B cell (primary cell): ENCODE measurements around the gene SNCAIP. TPM values are rescaled to one million over a fixed set of nuclear protein-coding genes. Genes with fewer than 3 reads are reported as not detected.

Experiments
- ATAC-seq: fragments of 200-7000 bp; cut with Tn5 transposase; one replicate; pipeline ENCODE4 v1.10.0; 2021; ENCODE audit warnings: low read depth, mild to moderate bottlenecking, moderate number of reproducible peaks, moderate library complexity
- CTCF ChIA-PET: fragments of 350-600 bp; sonication (Branson Sonifier 250); formaldehyde crosslinking; loops from one replicate; lab custom pipeline; 2021; ENCODE audit warnings: antibody characterized with exemption, inconsistent platforms; lab: Charles Lee
- POLR2A ChIA-PET: fragments of 350-600 bp; sonication (Branson Sonifier 250); formaldehyde crosslinking; loops from one replicate; lab custom pipeline; 2021; ENCODE audit warnings: antibody characterized with exemption; lab: Charles Lee
- DNase-seq: peaks from one replicate; pipeline ENCODE4 v3.0.0; 2013
- H2AFZ ChIP-seq: 2 replicates; pipeline ENCODE4 v1.6.1; 2012; ENCODE audit warnings: mild to moderate bottlenecking, low read depth, low read length; ENCODE audit not compliant: insufficient read depth, poor library complexity, severe bottlenecking
- H3K27ac ChIP-seq, 2 donors: 1 replicate in 1 of 2; 2 replicates in 1 of 2; pipeline ENCODE4 v1.5.1; 2012 to 2013; ENCODE audit warnings: low read length in 2 of 2, mild to moderate bottlenecking in 2 of 2, moderate library complexity in 1 of 2
- H3K27me3 ChIP-seq, 4 experiments: fragments of 200-600 bp in 1 of 4; sonication (generic) in 1 of 4; replicated peaks in 1 of 4; 1 replicate in 2 of 4; 2 replicates in 2 of 4; pipeline versions ENCODE4 v1.6.1 to v1.7.0; 2013 to 2016; ENCODE audit warnings: low read length in 3 of 4, mild to moderate bottlenecking in 2 of 4, mixed read lengths in 1 of 4, moderate library complexity in 1 of 4; ENCODE audit not compliant: insufficient read depth in 4 of 4, control insufficient read depth in 3 of 4; ENCODE audit errors: control extremely low read depth in 1 of 4
- H3K36me3 ChIP-seq, 2 experiments: replicated peaks in 1 of 2; 1 replicate in 1 of 2; 2 replicates in 1 of 2; pipeline versions ENCODE4 v1.6.1 to v1.7.1; 2013; ENCODE audit warnings: low read length in 1 of 2; ENCODE audit not compliant: insufficient read depth in 2 of 2, control insufficient read depth in 1 of 2; ENCODE audit errors: control extremely low read depth in 1 of 2, extremely low read depth in 1 of 2
- H3K4me1 ChIP-seq, 2 donors: fragments of 200-600 bp in 1 of 2; sonication (generic) in 1 of 2; 1 replicate in 1 of 2; 2 replicates in 1 of 2; pipeline versions ENCODE4 v1.5.1 to v1.6.1; 2013 to 2017; ENCODE audit warnings: low read length in 2 of 2; ENCODE audit not compliant: control insufficient read depth in 2 of 2, insufficient read depth in 2 of 2
- H3K4me2 ChIP-seq: replicated peaks from 2 replicates; pipeline ENCODE3; 2012; ENCODE audit warnings: mild to moderate bottlenecking, low read depth, low read length; ENCODE audit not compliant: poor library complexity, severe bottlenecking
- H3K4me3 ChIP-seq, 5 experiments: fragments of 200-600 bp in 1 of 5; sonication (generic) in 1 of 5; 1 replicate in 3 of 5; 2 replicates in 2 of 5; pipeline versions ENCODE4 v1.5.1 to v1.7.0; 2011 to 2016; ENCODE audit warnings: low read length in 4 of 5, mild to moderate bottlenecking in 4 of 5, low read depth in 2 of 5, control low read depth in 1 of 5, moderate library complexity in 1 of 5; ENCODE audit not compliant: insufficient read depth in 1 of 5; ENCODE audit errors: control extremely low read depth in 1 of 5, extremely low read depth in 1 of 5
- H3K79me2 ChIP-seq: fragments of 200-600 bp; sonication (generic); one replicate; pipeline ENCODE4 v1.6.0; 2016; ENCODE audit warnings: low read length; ENCODE audit not compliant: control insufficient read depth, insufficient read depth
- H3K9ac ChIP-seq: fragments of 200-600 bp; sonication (generic); 2 replicates; pipeline ENCODE4 v1.6.1; 2017; ENCODE audit warnings: mild to moderate bottlenecking, low read length, moderate library complexity
- H3K9me3 ChIP-seq, 3 donors: one replicate each; pipeline versions ENCODE4 v1.6.1 to v1.7.1; 2013; ENCODE audit warnings: low read length in 2 of 3; ENCODE audit not compliant: control insufficient read depth in 2 of 3, insufficient read depth in 1 of 3; ENCODE audit errors: control extremely low read depth in 1 of 3
- H4K20me1 ChIP-seq: 2 replicates; pipeline ENCODE4 v1.6.0; 2012; ENCODE audit warnings: mild to moderate bottlenecking, low read length; ENCODE audit not compliant: insufficient read depth, control insufficient read depth, poor library complexity, severe bottlenecking
- H3K27ac Mint-ChIP-seq: one replicate; pipeline ENCODE4 v1.8.0; 2021; ENCODE audit warnings: mixed read lengths
- H3K27me3 Mint-ChIP-seq: one replicate; pipeline ENCODE4 v1.8.0; 2021; ENCODE audit warnings: mixed read lengths
- H3K4me1 Mint-ChIP-seq: one replicate; pipeline ENCODE4 v1.8.0; 2021; ENCODE audit warnings: mixed read lengths
- H3K4me3 Mint-ChIP-seq: one replicate; pipeline ENCODE4 v1.8.0; 2021; ENCODE audit warnings: mixed read lengths
- H3K9me3 Mint-ChIP-seq: one replicate; pipeline ENCODE4 v1.8.0; 2022; ENCODE audit warnings: mixed read lengths; ENCODE audit not compliant: insufficient read depth
- CTCF ChIP-seq: fragments of 200-600 bp; IDR thresholded peaks from one replicate; pipeline ENCODE4 v1.8.0; 2022; ENCODE audit warnings: antibody characterized with exemption, mild to moderate bottlenecking
- EZH2 ChIP-seq: IDR thresholded peaks from 2 replicates; pipeline ENCODE4 v1.6.1; 2012; ENCODE audit warnings: borderline replicate concordance, low read depth, mild to moderate bottlenecking, moderate library complexity, low read length; ENCODE audit not compliant: insufficient read depth, poor library complexity, severe bottlenecking
- WGBS: methylation state at CpG from one replicate; pipeline ENCODE4 v1.1.5; 2013; ENCODE audit warnings: missing lambda C conversion rate; ENCODE audit not compliant: insufficient coverage; 5-methylcytosine and 5-hydroxymethylcytosine counted together
- intact Hi-C: fragments of 100-400 bp; cut with micrococcal nuclease; formaldehyde crosslinking; loops from one replicate; pipeline ENCODE4 v1.10.0; 2022
- polyA plus RNA-seq: library from polyadenylated mRNA; depleted of rRNA; stranded (reverse); fragments of >200 nt; gene quantifications from 2 replicates; pipeline ENCODE4 v1.2.3, GENCODE V29; 2012
- total RNA-seq, 2 donors: library from RNA; stranded (reverse); fragments of 120-200 nt in 1 of 2; gene quantifications; 1 replicate in 1 of 2; 2 replicates in 1 of 2; pipeline versions ENCODE4 v1.2.3 to v1.2.4, GENCODE V29; 2013 to 2022

Gene SNCAIP
- total and polyA plus RNA-seq, 2 donors (not counting 1 experiment from before 2014, with no cell fraction given): not detected

DNA sequence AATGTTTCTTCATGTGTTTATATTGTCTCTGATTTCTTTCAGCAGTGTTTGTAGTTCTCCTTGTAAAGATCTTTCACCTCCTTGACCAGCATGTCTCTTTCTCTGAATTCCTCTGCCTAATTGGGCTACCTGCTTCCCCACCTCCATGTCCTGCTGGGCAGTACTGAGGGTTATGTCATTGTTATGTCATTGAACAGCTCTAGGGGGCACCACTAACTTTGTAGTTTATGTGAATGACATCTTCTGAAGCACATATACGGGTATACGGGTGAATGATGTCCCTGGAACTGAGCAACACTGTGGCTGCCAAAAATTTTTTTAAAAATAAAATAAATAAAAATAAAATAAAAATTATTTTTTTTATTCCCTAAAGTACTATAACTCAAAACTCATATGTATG lies 16.9 kb upstream of the SNCAIP start:
- peaks cover 0 to 3% (median 3%) of the 10 kb centered on the region in 4 experiments for H3K27me3 ChIP-seq
- H3K27ac Mint-ChIP-seq: no peak overlapping the region
- no peaks in the 10 kb centered on the region for H4K20me1 ChIP-seq
- H3K4me1 Mint-ChIP-seq: no peaks in the 10 kb centered on the region
- no peaks in the 10 kb centered on the region for H3K9me3 ChIP-seq
- intact Hi-C loops: no loop called here
- ChIA-PET CTCF (no interaction called here), POLR2A (no interaction called here)
- no peak overlapping the region for H3K4me3 Mint-ChIP-seq
- TF ChIP-seq CTCF (no peak), EZH2 (no peak)
- WGBS: no CpG with 5 or more reads among the region's 2 CpGs
- H2AFZ ChIP-seq: no peak overlapping the region
- no peaks in the 10 kb centered on the region for H3K4me1 ChIP-seq
- no peaks in the 10 kb centered on the region for H3K9me3 Mint-ChIP-seq
- H3K79me2 ChIP-seq: no peaks in the 10 kb centered on the region
- no peak overlapping the region for H3K4me2 ChIP-seq
- H3K27me3 Mint-ChIP-seq: peaks cover 12% of the 10 kb centered on the region
- H3K9ac ChIP-seq: no peak overlapping the region
- ATAC-seq (no peak), DNase-seq (no peak)
- no peaks in the 10 kb centered on the region for H3K36me3 ChIP-seq
- no peak overlapping the region for H3K4me3 ChIP-seq
- no peak overlapping the region for H3K27ac ChIP-seq

DNA sequence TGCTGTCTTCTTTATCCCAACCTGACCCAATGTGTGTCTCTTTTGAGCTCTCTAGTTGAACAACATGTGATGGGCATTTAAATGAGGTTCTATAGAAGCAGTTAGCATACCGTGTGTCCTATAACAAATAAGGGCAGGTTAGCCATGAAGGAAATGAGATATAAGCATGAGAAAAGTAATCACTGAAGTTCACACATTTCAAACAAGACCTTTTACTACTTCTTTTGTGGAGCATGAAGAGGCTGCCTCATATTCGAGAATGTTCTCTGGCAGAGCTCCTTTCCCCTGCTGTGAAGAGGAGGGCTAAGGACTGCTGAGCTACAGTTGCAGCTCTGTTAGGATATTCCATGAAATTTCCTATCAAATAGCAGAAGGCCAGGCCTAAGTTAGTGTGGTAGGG lies 15.2 kb upstream of the SNCAIP start:
- ATAC-seq (no peak), DNase-seq (no peak)
- H3K27me3 Mint-ChIP-seq: peaks cover 8% of the 10 kb centered on the region
- H3K9me3 Mint-ChIP-seq: no peaks in the 10 kb centered on the region
- no peaks in the 10 kb centered on the region for H4K20me1 ChIP-seq
- no peaks in the 10 kb centered on the region for H3K9me3 ChIP-seq
- H3K4me1 Mint-ChIP-seq: no peaks in the 10 kb centered on the region
- no peak overlapping the region for H3K4me2 ChIP-seq
- no peaks in the 10 kb centered on the region for H3K36me3 ChIP-seq
- no peak overlapping the region for H3K27ac Mint-ChIP-seq
- no peak overlapping the region for H3K4me3 ChIP-seq
- CTCF ChIA-PET: no interaction called here
- no peak for TF ChIP-seq CTCF
- TF ChIP-seq EZH2: no peak
- no peak overlapping the region for H3K4me3 Mint-ChIP-seq
- no CpG with 5 or more reads among the region's 2 CpGs for WGBS
- POLR2A ChIA-PET: no interaction called here
- H3K27me3 ChIP-seq: peaks cover 0 to 3% (median 3%) of the 10 kb centered on the region in 4 experiments
- no peaks in the 10 kb centered on the region for H3K79me2 ChIP-seq
- intact Hi-C loops: no loop called here
- H2AFZ ChIP-seq: no peak overlapping the region
- no peaks in the 10 kb centered on the region for H3K4me1 ChIP-seq
- no peak overlapping the region for H3K27ac ChIP-seq
- no peak overlapping the region for H3K9ac ChIP-seq
